Fibroblast of skin of left biceps (primary cell): Measurements from ENCODE around the gene EIF2B4.
A peak's percentile ranks its signal among the peaks of the same experiment; 100 is the strongest.
"Not testable (repeated sequence)": the region's sequence is repeated elsewhere in the genome, so short reads cannot be mapped to it uniquely, and the experiment has no call there.

Experiments
- DNase-seq, 2 experiments: peaks; one replicate each; pipeline ENCODE4 v3.0.0-alpha.2; 2013; ENCODE audit warnings: low read depth in 2 of 2

The EIF2B4 gene

GRCh38 chr2:27347641-27348040 lies 22.5 kb downstream of the EIF2B4 start:
- no peak for DNase-seq

GRCh38 chr2:27336173-27336572 lies 34.0 kb downstream of the EIF2B4 start:
- DNase-seq, result no peak

- no peak for DNase-seq
Measured at GRCh38 chr2:27335311-27335710, 34.8 kb downstream of the EIF2B4 start.

- DNase-seq, result no peak
Measured at GRCh38 chr2:27324720-27325119, 45.4 kb downstream of the EIF2B4 start.

DNA sequence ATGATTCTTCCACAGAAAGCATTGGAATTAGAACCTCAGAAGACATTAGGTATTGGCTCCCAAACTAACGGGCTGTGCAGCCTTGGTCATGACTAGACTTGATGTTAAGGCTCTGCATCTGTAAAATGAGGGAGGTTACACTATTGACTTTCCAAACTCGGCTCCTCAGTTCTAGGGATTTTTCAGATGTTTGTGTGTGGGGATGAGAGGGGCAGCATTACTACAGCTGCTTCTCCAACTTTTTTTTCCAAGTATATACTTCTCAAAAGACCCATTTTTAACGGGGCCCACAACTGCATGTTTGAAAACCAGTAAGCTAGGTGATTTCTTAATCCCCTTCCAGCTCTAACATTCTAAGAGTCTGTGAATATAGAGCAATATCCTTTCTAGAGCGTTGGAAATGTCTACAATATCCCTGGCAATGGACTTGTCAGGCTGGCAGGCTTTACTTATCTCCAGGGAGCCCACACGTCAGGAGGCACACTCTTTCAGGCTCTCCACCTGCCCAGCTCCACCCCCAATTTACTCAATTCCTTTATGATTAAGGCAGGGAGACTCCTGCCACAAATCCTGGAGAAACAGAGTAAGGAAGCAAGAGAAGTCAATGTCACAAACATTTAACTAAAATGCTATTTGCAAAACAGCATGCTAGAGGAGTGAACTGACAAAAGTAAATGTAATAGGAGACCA lies 46.4 kb downstream of the EIF2B4 start:
- no peak for DNase-seq

DNA sequence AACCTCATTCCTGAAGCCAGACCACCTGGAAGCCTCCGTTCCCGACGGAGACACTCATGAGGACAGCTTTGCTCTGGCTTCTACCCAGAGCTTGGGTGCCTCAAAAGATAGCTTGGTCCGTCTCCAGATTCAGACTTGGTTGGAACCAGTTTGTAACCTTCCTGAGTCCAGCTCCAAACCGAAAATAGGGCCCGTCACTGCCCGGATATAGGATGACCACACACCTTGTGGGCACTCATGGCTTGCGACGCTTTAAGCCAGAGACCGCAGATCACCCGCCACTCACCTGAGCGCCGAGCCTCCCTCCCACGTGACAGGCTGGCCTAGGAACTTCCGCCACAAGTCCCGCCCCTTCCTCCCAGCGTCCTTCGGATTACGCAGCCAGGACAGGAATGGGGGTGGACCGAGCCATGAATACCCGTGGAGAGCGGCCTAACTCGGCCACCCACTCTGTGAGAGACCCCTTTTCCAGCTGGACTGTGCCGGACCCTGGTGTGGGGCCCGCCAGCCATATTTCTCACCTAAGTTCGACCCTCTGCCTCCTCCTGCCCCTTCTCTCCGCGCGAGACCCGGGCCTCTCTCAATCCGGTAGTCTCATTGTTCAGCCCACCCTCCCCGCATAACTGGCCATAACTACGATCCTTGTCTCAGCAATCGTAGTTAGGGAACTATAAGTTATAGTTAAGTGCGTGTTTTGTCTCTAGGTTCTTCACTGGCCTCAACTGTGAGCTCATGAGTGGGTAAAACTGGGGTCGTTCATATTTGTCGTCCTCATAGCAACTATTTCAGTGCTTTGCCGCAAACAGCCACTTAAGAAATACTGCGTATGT lies 47.2 kb downstream of the EIF2B4 start, which contains the start of gene MPV17:
MPV17 (minus strand) TSS at position 332 of the 830 bp plus-strand sequence. CDS start 580 bp downstream, outside the sequence.
- DNase-seq, result peak; percentile 59 to 62

GRCh38 chr2:27322301-27322765 lies 47.8 kb downstream of the EIF2B4 start:
- no peak for DNase-seq

GRCh38 chr2:27320958-27321543 lies 49.1 kb downstream of the EIF2B4 start:
- DNase-seq, result peak; percentile 88 to 90

- DNase-seq, result not testable (repeated sequence)
Measured at GRCh38 chr2:27319839-27320238, 50.3 kb downstream of the EIF2B4 start.

DNA sequence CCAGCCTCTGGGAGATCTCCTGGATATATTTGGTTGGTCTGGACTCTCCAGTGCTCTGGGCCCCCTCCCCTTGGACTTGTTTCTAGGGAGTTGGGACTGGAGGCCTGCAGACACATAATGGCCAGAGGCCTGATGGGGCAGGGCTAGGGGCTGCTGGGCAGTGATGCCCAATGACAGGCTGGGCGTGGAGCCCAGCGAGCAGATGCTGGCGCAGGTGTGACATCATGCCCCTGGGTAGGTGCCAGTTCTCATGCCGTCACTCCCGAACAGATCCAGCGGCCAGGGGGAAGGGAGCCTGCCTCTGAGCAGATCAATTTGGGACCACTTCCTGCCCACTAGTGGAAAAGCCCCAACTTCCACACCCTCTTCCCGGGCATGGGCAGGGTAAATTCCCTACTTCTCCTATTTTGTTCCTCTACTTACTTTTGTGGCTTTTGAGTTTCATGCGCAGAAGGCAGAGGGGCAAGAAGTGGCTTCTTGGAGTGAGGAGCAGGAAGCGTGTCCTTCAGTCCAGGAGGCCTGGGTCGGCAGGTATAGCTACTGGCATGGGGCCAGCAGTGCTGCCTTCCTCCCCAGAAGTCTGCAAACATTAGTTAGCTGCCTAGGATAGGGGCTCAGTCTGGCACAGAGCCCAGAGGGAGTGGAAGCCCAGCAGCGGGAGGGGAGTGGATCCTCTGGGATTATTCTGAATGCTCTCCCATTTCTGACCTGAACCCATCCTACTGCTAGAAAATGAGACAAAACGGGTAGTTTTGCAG lies 53.3 kb downstream of the EIF2B4 start:
- no peak for DNase-seq

GRCh38 chr2:27315122-27315521 lies 55.0 kb downstream of the EIF2B4 start:
- DNase-seq, result no peak

- DNase-seq, result no peak
Measured at GRCh38 chr2:27314709-27315108, 55.4 kb downstream of the EIF2B4 start.
